ENCODE measurements around the gene PIN1.

PIN1 gene

DNA sequence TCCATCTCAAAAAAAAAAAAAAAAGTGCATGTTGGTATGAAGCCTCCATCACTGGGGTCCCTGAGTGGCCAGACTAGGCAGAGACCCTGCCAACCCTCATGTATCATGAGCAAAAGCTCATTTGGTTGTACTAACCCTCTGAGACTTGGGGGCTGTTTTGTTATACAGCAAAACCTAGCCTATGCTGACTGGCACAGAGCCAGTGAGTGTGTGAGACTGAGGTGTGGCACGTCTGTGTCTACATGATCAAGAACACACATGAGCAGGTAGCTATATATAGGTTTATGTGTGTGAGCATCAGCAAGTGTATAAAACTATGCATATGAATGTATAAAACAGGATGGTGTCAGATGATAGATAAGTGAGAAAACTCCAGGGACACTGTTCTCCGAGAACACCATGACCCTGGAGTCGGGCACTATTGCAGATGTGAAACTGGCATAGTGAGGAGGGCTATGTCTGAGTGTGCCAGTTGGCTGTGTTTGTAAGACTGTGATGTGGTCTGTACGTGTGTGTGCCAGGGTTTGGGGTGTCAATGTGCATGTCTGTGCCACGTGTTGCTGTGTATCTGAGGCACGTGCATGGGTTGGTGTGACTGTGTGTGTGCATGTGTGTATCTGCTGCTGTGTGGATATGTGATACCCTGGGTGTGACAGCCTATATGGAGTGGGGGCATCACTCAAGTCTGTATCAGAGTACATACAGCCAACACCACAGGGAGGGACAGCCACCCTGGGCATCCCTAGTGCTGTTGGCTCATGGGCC lies 56.7 kb downstream of the PIN1 start:
- DNase-seq: no peak
